BLaER1 treated with 17β-estradiol and CSF1 and Interleukin-3, amounts not matched to agents 10 nM and 100 nM (cell line): ENCODE measurements around the gene CSF3R.

Experiments
- H3K27ac ChIP-seq, 11 experiments: shearing (Covaris generic); formaldehyde crosslinking; 2 replicates each; pipeline ENCODE4 v1.8.1; 2022
- H3K27me3 ChIP-seq, 11 experiments: shearing (Covaris generic); formaldehyde crosslinking; 2 replicates each; pipeline ENCODE4 v1.8.1; 2022
- H3K36me3 ChIP-seq, 11 experiments: shearing (Covaris generic); formaldehyde crosslinking; 2 replicates each; pipeline ENCODE4 v1.8.1; 2022
- H3K4me1 ChIP-seq, 10 experiments: shearing (Covaris generic); formaldehyde crosslinking; 2 replicates each; pipeline ENCODE4 v1.8.1; 2022
- H3K4me2 ChIP-seq, 11 experiments: shearing (Covaris generic); formaldehyde crosslinking; 2 replicates each; pipeline ENCODE4 v1.8.1; 2022
- H3K4me3 ChIP-seq, 10 experiments: shearing (Covaris generic); formaldehyde crosslinking; 2 replicates each; pipeline ENCODE4 v1.8.1; 2022
- H3K9ac ChIP-seq, 11 experiments: shearing (Covaris generic); formaldehyde crosslinking; 2 replicates each; pipeline ENCODE4 v1.8.1; 2022
- H3K9me3 ChIP-seq, 11 experiments: shearing (Covaris generic); formaldehyde crosslinking; replicated peaks in 1 of 11; 2 replicates each; pipeline ENCODE4 v1.8.1; 2022
- H4K20me1 ChIP-seq, 11 experiments: shearing (Covaris generic); formaldehyde crosslinking; 2 replicates each; pipeline ENCODE4 v1.8.1; 2022
- Cebpa-rat ChIP-seq, 11 experiments: shearing (Covaris generic); IDR thresholded peaks; 2 replicates each; pipeline ENCODE4 v1.8.1; 2022

CSF3R gene

GRCh38 chr1:36523850-36524249, 41.1 kb upstream of the CSF3R start:
- Histone ChIP-seq H3K27me3 (no peaks in the 10 kb centered on the region), H3K4me3 (no peak overlapping the region), H3K27ac (no peak overlapping the region), H3K4me2 (peak overlapping the region in 6 of 11 experiments; percentile 1 to 19 (median 10); a peak in 3 of 22 replicates), H3K36me3 (no peaks in the 10 kb centered on the region), H3K9me3 (no peaks in the 10 kb centered on the region), H3K4me1 (peaks cover 0 to 14% (median 7%) of the 10 kb centered on the region in 10 experiments; a peak in 12 of 20 replicates), H3K9ac (no peak overlapping the region), H4K20me1 (0 out of 22 replicates have a peak, but pooled peaks cover 0 to 9% (median 0%) of the 10 kb centered on the region in 11 experiments)
- TF ChIP-seq Cebpa-rat (IDR thresholded peaks at IDR 0.05) = no peak

GRCh38 chr1:36523230-36523495, 40.5 kb upstream of the CSF3R start:
- Histone ChIP-seq H3K27ac (no peak overlapping the region), H3K36me3 (no peaks in the 10 kb centered on the region), H3K4me1 (peaks cover 0 to 14% (median 7%) of the 10 kb centered on the region in 10 experiments; a peak in 12 of 20 replicates), H3K27me3 (no peaks in the 10 kb centered on the region), H4K20me1 (0 out of 22 replicates have a peak, but pooled peaks cover 0 to 9% (median 0%) of the 10 kb centered on the region in 11 experiments), H3K9me3 (no peaks in the 10 kb centered on the region), H3K4me2 (no peak overlapping the region), H3K9ac (no peak overlapping the region), H3K4me3 (no peak overlapping the region)
- TF ChIP-seq Cebpa-rat (IDR thresholded peaks at IDR 0.05) = no peak

GRCh38 chr1:36522461-36523229, 39.9 kb upstream of the CSF3R start:
- Histone ChIP-seq H3K9ac (no peak overlapping the region), H3K4me1 (peaks cover 0 to 14% (median 7%) of the 10 kb centered on the region in 10 experiments; a peak in 13 of 20 replicates), H3K36me3 (no peaks in the 10 kb centered on the region), H3K27me3 (no peaks in the 10 kb centered on the region), H3K27ac (no peak overlapping the region), H3K4me2 (no peak overlapping the region), H3K4me3 (no peak overlapping the region), H4K20me1 (peaks cover 0 to 9% (median 0%) of the 10 kb centered on the region in 11 experiments; a peak in 1 of 22 replicates), H3K9me3 (no peaks in the 10 kb centered on the region)
- TF ChIP-seq Cebpa-rat (IDR thresholded peaks at IDR 0.05) = no peak

- peaks cover 0 to 9% (median 0%) of the 10 kb centered on the region in 11 experiments; a peak in 1 of 22 replicates for H4K20me1 ChIP-seq
- H3K9ac ChIP-seq = no peak overlapping the region
- no peak for TF ChIP-seq Cebpa-rat (IDR thresholded peaks at IDR 0.05)
Measured at GRCh38 chr1:36522021-36522420, 39.3 kb upstream of the CSF3R start.

GRCh38 chr1:36520771-36521420, 38.2 kb upstream of the CSF3R start:
- H3K27me3 ChIP-seq = no peaks in the 10 kb centered on the region
- TF ChIP-seq Cebpa-rat (IDR thresholded peaks at IDR 0.05) = no peak
- no peak overlapping the region for H3K4me2 ChIP-seq
- H3K9me3 ChIP-seq = no peaks in the 10 kb centered on the region
- H3K9ac ChIP-seq = no peak overlapping the region
- H3K4me3 ChIP-seq = no peak overlapping the region
- H3K4me1 ChIP-seq = peaks cover 0 to 24% (median 16%) of the 10 kb centered on the region in 10 experiments; a peak in 14 of 20 replicates
- no peaks in the 10 kb centered on the region for H3K36me3 ChIP-seq
- H3K27ac ChIP-seq = no peak overlapping the region
- H4K20me1 ChIP-seq = peaks cover 0 to 9% (median 0%) of the 10 kb centered on the region in 11 experiments; a peak in 1 of 22 replicates

More at GRCh38 chr1:36522021-36522420, 39.3 kb upstream of the CSF3R start:
- no peaks in the 10 kb centered on the region for H3K27me3 ChIP-seq
- H3K4me1 ChIP-seq = peaks cover 0 to 19% (median 10%) of the 10 kb centered on the region in 10 experiments; a peak in 14 of 20 replicates
- no peaks in the 10 kb centered on the region for H3K9me3 ChIP-seq
- H3K4me2 ChIP-seq = no peak overlapping the region
- no peak overlapping the region for H3K4me3 ChIP-seq
- H3K36me3 ChIP-seq = no peaks in the 10 kb centered on the region
- H3K27ac ChIP-seq = no peak overlapping the region

GRCh38 chr1:36520056-36520455, 37.3 kb upstream of the CSF3R start:
- no peaks in the 10 kb centered on the region for H3K9me3 ChIP-seq
- no peak overlapping the region for H3K27ac ChIP-seq
- no peaks in the 10 kb centered on the region for H3K27me3 ChIP-seq
- H3K4me1 ChIP-seq = peaks cover 0 to 21% (median 16%) of the 10 kb centered on the region in 10 experiments; a peak in 14 of 20 replicates
- H4K20me1 ChIP-seq = peaks cover 0 to 12% (median 0%) of the 10 kb centered on the region in 11 experiments; a peak in 1 of 22 replicates
- no peak overlapping the region for H3K4me2 ChIP-seq
- H3K4me3 ChIP-seq = no peak overlapping the region
- H3K9ac ChIP-seq = no peak overlapping the region
- TF ChIP-seq Cebpa-rat (IDR thresholded peaks at IDR 0.05) = no peak
- H3K36me3 ChIP-seq = no peaks in the 10 kb centered on the region

- H4K20me1 ChIP-seq = peaks cover 0 to 13% (median 0%) of the 10 kb centered on the region in 11 experiments; a peak in 1 of 22 replicates
- H3K4me1 ChIP-seq = peaks cover 0 to 14% (median 10%) of the 10 kb centered on the region in 10 experiments; a peak in 13 of 20 replicates
- H3K4me2 ChIP-seq = peak overlapping the region in 7 of 11 experiments; percentile 12 to 53 (median 29); a peak in 12 of 22 replicates
- H3K27ac ChIP-seq = peak overlapping the region in 2 of 11 experiments; percentile 7 to 10; a peak in 3 of 22 replicates
- no peak overlapping the region for H3K4me3 ChIP-seq
- no peaks in the 10 kb centered on the region for H3K36me3 ChIP-seq
- peak overlapping the region in 6 of 11 experiments; percentile 11 to 54 (median 32); a peak in 6 of 22 replicates for H3K9ac ChIP-seq
- H3K27me3 ChIP-seq = no peaks in the 10 kb centered on the region
- TF ChIP-seq Cebpa-rat (IDR thresholded peaks at IDR 0.05) = 0 out of 22 replicates have a peak, but pooled peaks of 1 of the 11 experiments have one; percentile 22
- H3K9me3 ChIP-seq = no peaks in the 10 kb centered on the region
Measured at GRCh38 chr1:36517011-36517771, 34.5 kb upstream of the CSF3R start.

GRCh38 chr1:36516372-36517010, 33.8 kb upstream of the CSF3R start:
- H3K4me1 ChIP-seq = peaks cover 0 to 14% (median 10%) of the 10 kb centered on the region in 10 experiments; a peak in 13 of 20 replicates
- no peaks in the 10 kb centered on the region for H3K9me3 ChIP-seq
- no peaks in the 10 kb centered on the region for H3K36me3 ChIP-seq
- peaks cover 0 to 13% (median 0%) of the 10 kb centered on the region in 11 experiments; a peak in 1 of 22 replicates for H4K20me1 ChIP-seq
- peak overlapping the region in 4 of 11 experiments; percentile 32 to 54 (median 33); a peak in 5 of 22 replicates for H3K9ac ChIP-seq
- peak overlapping the region in 2 of 11 experiments; percentile 7 to 10; a peak in 2 of 22 replicates for H3K27ac ChIP-seq
- no peaks in the 10 kb centered on the region for H3K27me3 ChIP-seq
- no peak for TF ChIP-seq Cebpa-rat (IDR thresholded peaks at IDR 0.05)
- H3K4me3 ChIP-seq = no peak overlapping the region
- peak overlapping the region in 7 of 11 experiments; percentile 12 to 53 (median 29); a peak in 11 of 22 replicates for H3K4me2 ChIP-seq
